GM13976 (cell line): ENCODE results near the gene OR5T1.

Experiments
- DNase-seq: peaks from one replicate; pipeline ENCODE4 v3.0.0; 2012; ENCODE audit warnings: low spot score
- in situ Hi-C: fragments of 300-500 bp; cut with MboI; formaldehyde crosslinking; loops from one replicate; pipeline ENCODE4 v1.12.0; 2022; ENCODE audit warnings: low sequenced_read_pairs, mixed read lengths, inconsistent platforms; ENCODE audit not compliant: unreplicated experiment
- TF ChIP-seq, protein P1 (sequence below): IDR thresholded peaks from 2 replicates; pipeline ENCODE4 v1.5.1; 2012; ENCODE audit warnings: borderline replicate concordance, mild to moderate bottlenecking; ENCODE audit not compliant: insufficient read depth; ENCODE audit errors: extremely low read depth, missing control alignments, control extremely low read depth

OR5T1 gene

DNA sequence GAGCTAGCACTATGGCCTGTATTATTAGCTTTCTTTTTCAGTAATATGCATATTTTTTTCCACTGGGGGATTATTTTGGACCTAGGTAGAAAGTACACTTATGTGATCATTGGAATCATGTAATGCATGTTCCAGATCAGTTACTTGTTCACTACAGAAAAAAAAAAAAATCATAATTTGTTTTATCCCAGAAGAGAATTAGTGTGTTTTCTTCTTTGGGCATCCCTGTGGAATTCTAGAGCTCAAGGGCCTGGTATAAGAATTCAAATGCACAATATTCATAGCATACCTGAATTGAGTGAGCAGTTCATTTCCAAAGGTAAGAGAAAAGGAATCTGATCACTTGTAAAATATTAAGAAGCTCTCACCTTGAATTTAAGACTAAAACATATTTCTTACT is at the start of gene OR5T1:
TSS of gene OR5T1 (plus strand) at position 301 of the 400 bp plus-strand sequence. CDS start 1,485 bp downstream, outside the sequence.
- TF ChIP-seq, protein P1, sequence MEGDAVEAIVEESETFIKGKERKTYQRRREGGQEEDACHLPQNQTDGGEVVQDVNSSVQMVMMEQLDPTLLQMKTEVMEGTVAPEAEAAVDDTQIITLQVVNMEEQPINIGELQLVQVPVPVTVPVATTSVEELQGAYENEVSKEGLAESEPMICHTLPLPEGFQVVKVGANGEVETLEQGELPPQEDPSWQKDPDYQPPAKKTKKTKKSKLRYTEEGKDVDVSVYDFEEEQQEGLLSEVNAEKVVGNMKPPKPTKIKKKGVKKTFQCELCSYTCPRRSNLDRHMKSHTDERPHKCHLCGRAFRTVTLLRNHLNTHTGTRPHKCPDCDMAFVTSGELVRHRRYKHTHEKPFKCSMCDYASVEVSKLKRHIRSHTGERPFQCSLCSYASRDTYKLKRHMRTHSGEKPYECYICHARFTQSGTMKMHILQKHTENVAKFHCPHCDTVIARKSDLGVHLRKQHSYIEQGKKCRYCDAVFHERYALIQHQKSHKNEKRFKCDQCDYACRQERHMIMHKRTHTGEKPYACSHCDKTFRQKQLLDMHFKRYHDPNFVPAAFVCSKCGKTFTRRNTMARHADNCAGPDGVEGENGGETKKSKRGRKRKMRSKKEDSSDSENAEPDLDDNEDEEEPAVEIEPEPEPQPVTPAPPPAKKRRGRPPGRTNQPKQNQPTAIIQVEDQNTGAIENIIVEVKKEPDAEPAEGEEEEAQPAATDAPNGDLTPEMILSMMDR: no peak
- in situ Hi-C loops: no loop called here

DNA sequence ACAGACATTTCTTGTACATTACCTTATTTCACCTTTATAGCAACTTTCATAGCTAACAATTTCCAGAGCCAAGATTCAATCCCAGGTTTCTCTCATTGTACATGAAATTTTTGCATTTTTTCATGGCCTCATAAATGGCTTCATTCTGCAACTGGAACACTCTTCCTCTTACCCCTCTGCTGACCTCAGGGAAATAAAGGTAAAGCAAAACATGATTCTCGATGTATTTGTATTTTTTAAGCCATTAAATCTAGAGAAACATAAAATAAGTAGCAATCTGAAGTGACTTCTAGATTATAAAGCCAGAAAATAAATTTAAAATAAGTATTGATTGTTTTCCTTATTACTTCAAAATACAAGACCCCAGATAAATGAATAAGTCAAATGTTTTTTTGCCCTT is 39.8 kb upstream of the OR5T1 start, which contains the start of gene OR5T2:
TSS of gene OR5T2 (minus strand) at position 101 of the 400 bp plus-strand sequence. CDS start 1,193 bp downstream, outside the sequence.
- TF ChIP-seq, protein P1: no peak
- no peak for DNase-seq
- in situ Hi-C loops: no loop called here

More for the DNA sequence above, at the start of gene OR5T1:
- DNase-seq: no peak

DNA sequence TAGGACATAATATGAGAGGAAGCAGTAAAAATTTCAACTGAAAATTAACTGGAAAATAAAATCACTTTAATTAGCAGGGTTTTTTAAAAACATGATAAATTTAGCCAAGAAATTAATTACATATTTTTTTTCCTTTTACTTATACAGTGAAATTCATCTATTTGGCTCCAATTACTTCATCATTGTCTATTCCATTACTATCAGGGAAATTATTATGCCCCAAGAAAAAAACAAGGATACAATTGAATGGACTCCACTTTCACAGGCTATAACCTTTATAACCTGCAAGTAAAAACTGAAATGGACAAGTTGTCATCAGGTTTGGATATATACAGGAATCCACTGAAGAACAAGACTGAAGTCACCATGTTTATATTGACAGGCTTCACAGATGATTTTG is 22.0 kb upstream of the OR5T1 start, which contains the start of gene OR5T3:
TSS of gene OR5T3 (plus strand) at position 301 of the 400 bp plus-strand sequence. CDS start at position 301, 0 bp downstream.
- TF ChIP-seq, protein P1: no peak
- DNase-seq: no peak
- in situ Hi-C loops: no loop called here

DNA sequence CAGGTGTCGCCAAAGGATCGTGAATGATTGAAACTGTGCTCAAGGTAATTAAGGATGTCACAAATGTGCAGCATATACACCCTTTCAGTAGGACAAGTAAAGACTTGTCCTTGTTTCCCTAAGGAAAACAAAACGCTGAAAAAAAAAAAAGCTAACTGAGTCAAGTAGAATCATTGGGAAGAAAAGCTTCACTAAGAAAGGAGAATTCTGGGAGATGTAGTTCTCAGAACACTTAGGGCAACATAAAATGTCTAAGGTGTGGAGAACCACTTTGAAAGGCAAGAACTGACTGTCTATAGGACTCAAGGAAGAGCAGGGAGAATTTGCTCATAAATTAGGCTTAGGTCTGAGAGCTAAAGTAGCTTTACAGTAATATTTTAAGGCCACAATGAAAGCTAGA is 2.9 kb upstream of the OR5T1 start:
- DNase-seq: no peak
- in situ Hi-C loops: no loop called here
- TF ChIP-seq, protein P1: no peak

DNA sequence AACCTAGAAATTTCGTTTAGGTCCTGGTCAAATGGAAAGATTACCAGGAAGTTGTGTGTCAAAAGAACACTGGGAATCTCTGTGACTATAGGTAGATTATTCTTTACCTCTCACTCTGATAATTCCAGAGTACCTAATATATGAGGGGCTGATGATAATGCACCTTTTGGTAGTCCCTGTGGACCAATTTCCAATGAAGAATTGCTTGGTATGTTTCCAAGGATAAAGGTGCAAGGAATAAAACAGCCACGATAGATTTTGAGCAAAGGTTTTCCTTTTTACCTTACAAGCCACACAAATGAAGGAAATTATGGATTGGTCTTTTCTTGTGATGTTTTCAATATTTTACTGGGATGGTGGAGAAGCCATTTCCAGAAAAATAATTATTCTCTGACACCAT is 18.2 kb downstream of the OR5T1 start, which contains the start of gene OR8H1:
TSS of gene OR8H1 (minus strand) at position 101 of the 400 bp plus-strand sequence. CDS start 1,192 bp downstream, outside the sequence.
- DNase-seq: no peak
- in situ Hi-C loops: no loop called here
- TF ChIP-seq, protein P1: no peak

DNA sequence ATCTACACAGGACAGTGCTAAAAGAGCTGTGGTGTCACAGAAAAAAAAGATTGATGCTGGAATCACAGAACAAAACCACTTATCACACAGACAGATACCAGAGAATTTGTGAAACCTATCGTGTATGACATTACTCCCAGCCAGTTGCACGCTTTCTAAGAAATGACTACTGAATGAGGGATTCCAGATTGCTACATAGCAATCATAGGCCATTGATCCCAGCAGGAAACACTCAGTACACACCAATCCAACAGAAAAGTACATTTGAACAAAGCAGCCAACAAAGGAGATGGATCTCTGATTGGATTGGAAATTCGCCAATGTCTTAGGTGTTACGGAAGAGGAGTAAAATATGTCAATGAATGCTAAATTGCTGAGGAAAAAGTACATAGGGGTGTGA is 22.9 kb downstream of the OR5T1 start:
- DNase-seq: no peak
- in situ Hi-C loops: no loop called here
- TF ChIP-seq, protein P1: no peak
